ENCODE measurements around the gene PDHX.

DNA sequence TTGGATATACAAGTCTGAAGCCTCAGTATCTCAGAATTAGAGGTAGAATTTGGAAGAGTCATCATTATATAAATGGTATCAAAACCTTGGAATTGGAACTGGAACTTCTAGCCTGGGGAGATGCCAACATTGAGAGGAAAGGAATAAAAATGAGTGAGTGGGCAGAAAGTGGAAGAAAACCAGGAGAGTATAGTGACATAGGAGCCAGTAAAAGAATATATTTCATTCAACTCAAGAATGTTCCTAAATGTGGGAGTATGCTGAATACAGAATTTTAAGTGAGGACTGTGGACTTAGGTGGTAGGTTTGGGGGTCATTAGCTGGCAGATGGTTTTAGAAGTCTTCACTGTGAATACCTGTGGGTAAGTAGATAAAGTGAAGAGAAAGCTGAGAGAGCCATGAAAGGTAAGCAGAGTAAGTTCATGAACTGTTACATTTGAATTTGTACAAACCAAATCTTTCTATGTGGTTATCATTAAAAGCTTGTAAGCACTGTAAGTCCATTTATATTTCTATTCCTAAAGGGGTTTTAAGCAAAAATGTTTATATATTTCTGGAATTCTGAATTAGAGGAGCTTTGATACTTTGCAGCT, 60.2 kb downstream of the PDHX start:
- TF ChIP-seq CTCF (IDR thresholded peaks at IDR 0.05) (no peak), POLR2AphosphoS5 (IDR thresholded peaks at IDR 0.05; ENCODE audit: low read depth, low read length) (no peak), TCF7L2 (IDR thresholded peaks at IDR 0.05; ENCODE audit: low read depth, low read length) (no peak), REST (IDR thresholded peaks at IDR 0.05; ENCODE audit: insufficient read depth in 1 of 2, low read depth in 2 of 2, low read length in 1 of 2) (no peak), SIN3A (IDR thresholded peaks at IDR 0.05; ENCODE audit: borderline replicate concordance, insufficient read depth, low read depth, low read length) (no peak)

Measured in Panc1 (cell line).